ENCODE results near the gene ABHD14A. TPM values are rescaled to one million over a fixed set of nuclear protein-coding genes. Genes with fewer than 3 reads are reported as not detected.

ABHD14A gene
- total RNA-seq, 1 donor from 2014 or later: 11.8 TPM

GRCh38 chr3:51968883-51969678 is 5.8 kb upstream of the ABHD14A start:
- H3K27me3 Mint-ChIP-seq (ENCODE audit: low read depth, unreplicated experiment): no peaks in the 10 kb centered on the region
- Histone ChIP-seq H3K4me2 (ENCODE audit: low read length) (peak overlapping the region; percentile 92), H3K36me3 (ENCODE audit: insufficient read depth, low read length) (no peaks in the 10 kb centered on the region), H3K27me3 (ENCODE audit: insufficient read depth, low read length) (no peaks in the 10 kb centered on the region), H3K4me3 (ENCODE audit: insufficient read depth, low read depth, low read length) (no peak overlapping the region), H4K20me1 (ENCODE audit: insufficient read depth, low read length) (peaks cover 33% of the 10 kb centered on the region), H3K79me2 (ENCODE audit: insufficient read depth, low read length) (peaks cover 37% of the 10 kb centered on the region), H3K9me3 (ENCODE audit: insufficient read depth, low read depth, low read length) (no peaks in the 10 kb centered on the region), H3K9ac (ENCODE audit: low read length) (no peak overlapping the region), H2AFZ (ENCODE audit: low read depth, low read length) (no peak overlapping the region), H3K4me1 (ENCODE audit: insufficient read depth, low read length) (peaks cover 21% of the 10 kb centered on the region), H3K27ac (ENCODE audit: low read depth, low read length) (no peak overlapping the region)
- H3K9me3 Mint-ChIP-seq (ENCODE audit: unreplicated experiment): peaks cover 3% of the 10 kb centered on the region
- no peak overlapping the region for H3K27ac Mint-ChIP-seq (ENCODE audit: unreplicated experiment)
- H3K4me3 Mint-ChIP-seq (ENCODE audit: unreplicated experiment): no peak overlapping the region
- FAIRE-seq (no peak), DNase-seq (ENCODE audit: low read depth) (no peak)
- TF ChIP-seq CTCF (IDR thresholded peaks at IDR 0.05; ENCODE audit: insufficient read depth, low read depth, low read length) (no peak), EZH2 (IDR thresholded peaks at IDR 0.05; ENCODE audit: insufficient read depth, low read length) (no peak)
- H3K4me1 Mint-ChIP-seq (ENCODE audit: low read depth, unreplicated experiment): peaks cover 15% of the 10 kb centered on the region
- H3K36me3 Mint-ChIP-seq (ENCODE audit: low read depth, unreplicated experiment): peaks cover 7% of the 10 kb centered on the region

- H3K4me3 Mint-ChIP-seq (ENCODE audit: unreplicated experiment): no peak overlapping the region
- no peaks in the 10 kb centered on the region for H3K9me3 ChIP-seq (ENCODE audit: insufficient read depth, low read depth, low read length)
Measured at GRCh38 chr3:51969841-51970240, 5.0 kb upstream of the ABHD14A start.

More at GRCh38 chr3:51969841-51970240, 5.0 kb upstream of the ABHD14A start:
- Histone ChIP-seq H3K79me2 (ENCODE audit: insufficient read depth, low read length) (peaks cover 31% of the 10 kb centered on the region), H2AFZ (ENCODE audit: low read depth, low read length) (no peak overlapping the region), H3K27me3 (ENCODE audit: insufficient read depth, low read length) (no peaks in the 10 kb centered on the region), H3K4me2 (ENCODE audit: low read length) (no peak overlapping the region), H3K4me1 (ENCODE audit: insufficient read depth, low read length) (peaks cover 29% of the 10 kb centered on the region), H4K20me1 (ENCODE audit: insufficient read depth, low read length) (peaks cover 25% of the 10 kb centered on the region), H3K4me3 (ENCODE audit: insufficient read depth, low read depth, low read length) (no peak overlapping the region), H3K27ac (ENCODE audit: low read depth, low read length) (no peak overlapping the region), H3K36me3 (ENCODE audit: insufficient read depth, low read length) (no peaks in the 10 kb centered on the region), H3K9ac (ENCODE audit: low read length) (no peak overlapping the region)
- no peak overlapping the region for H3K27ac Mint-ChIP-seq (ENCODE audit: unreplicated experiment)
- H3K36me3 Mint-ChIP-seq (ENCODE audit: low read depth, unreplicated experiment): peaks cover 7% of the 10 kb centered on the region
- peaks cover 17% of the 10 kb centered on the region for H3K4me1 Mint-ChIP-seq (ENCODE audit: low read depth, unreplicated experiment)
- H3K9me3 Mint-ChIP-seq (ENCODE audit: unreplicated experiment): peaks cover 3% of the 10 kb centered on the region
- FAIRE-seq: no peak
- no peaks in the 10 kb centered on the region for H3K27me3 Mint-ChIP-seq (ENCODE audit: low read depth, unreplicated experiment)
- no peak for TF ChIP-seq CTCF (IDR thresholded peaks at IDR 0.05; ENCODE audit: insufficient read depth, low read depth, low read length)
- TF ChIP-seq EZH2 (IDR thresholded peaks at IDR 0.05; ENCODE audit: insufficient read depth, low read length): no peak
- no peak for DNase-seq (ENCODE audit: low read depth)

All from astrocyte (in vitro differentiated cells and primary cell).